Small intestine (tissue), 7 donors: Measurements from ENCODE around the gene MFSD11. TPM values are rescaled to one million over a fixed set of nuclear protein-coding genes. Genes with fewer than 3 reads are reported as not detected.
"Not testable (repeated sequence)": the region's sequence is repeated elsewhere in the genome, so short reads cannot be mapped to it uniquely, and the experiment has no call there.

Experiments
- DNase-seq, 2 donors: peaks; one replicate each; pipeline versions ENCODE4 v3.0.0 to v3.0.0-alpha.2; 2013
- FAIRE-seq: peaks from 2 replicates; lab custom pipeline; 2012; peaks lifted over from hg19 to GRCh38; lab: Jason Lieb, UNC
- H3K27ac ChIP-seq, 3 donors: one replicate each; pipeline ENCODE4 v1.5.1; 2013; ENCODE audit warnings: low read length in 2 of 3, mild to moderate bottlenecking in 2 of 3, control low read depth in 1 of 3, inconsistent platforms in 1 of 3, low read depth in 1 of 3, moderate library complexity in 1 of 3
- H3K27me3 ChIP-seq, 3 donors: one replicate each; pipeline ENCODE4 v1.6.1; 2013; ENCODE audit warnings: low read length in 3 of 3, inconsistent platforms in 1 of 3; ENCODE audit not compliant: control insufficient read depth in 3 of 3, insufficient read depth in 3 of 3
- H3K36me3 ChIP-seq, 3 donors: one replicate each; pipeline ENCODE4 v1.6.1; 2013; ENCODE audit warnings: low read length in 3 of 3, inconsistent platforms in 1 of 3, low read depth in 1 of 3, mild to moderate bottlenecking in 1 of 3, moderate library complexity in 1 of 3; ENCODE audit not compliant: control insufficient read depth in 3 of 3, insufficient read depth in 2 of 3
- H3K4me1 ChIP-seq, 3 donors: one replicate each; pipeline ENCODE4 v1.6.1; 2013; ENCODE audit warnings: low read length in 2 of 3, inconsistent platforms in 1 of 3, low read depth in 1 of 3, mild to moderate bottlenecking in 1 of 3, moderate library complexity in 1 of 3; ENCODE audit not compliant: control insufficient read depth in 3 of 3, insufficient read depth in 2 of 3
- H3K4me3 ChIP-seq, 3 donors: one replicate each; pipeline ENCODE4 v1.5.1; 2013; ENCODE audit warnings: low read length in 3 of 3, control low read depth in 1 of 3, inconsistent platforms in 1 of 3, low read depth in 1 of 3, mild to moderate bottlenecking in 1 of 3, moderate library complexity in 1 of 3
- H3K9me3 ChIP-seq, 2 donors: one replicate each; pipeline ENCODE4 v1.6.1; 2013; ENCODE audit warnings: low read depth in 1 of 2, low read length in 1 of 2; ENCODE audit not compliant: control insufficient read depth in 2 of 2, insufficient read depth in 1 of 2
- WGBS, 3 donors: extraction: QIAGEN DNeasy Blood & Tissue Kit; methylation state at CpG; one replicate each; pipeline ENCODE4 v1.1.7; 2013; 5-methylcytosine and 5-hydroxymethylcytosine counted together
- polyA plus RNA-seq, 4 donors: library from polyadenylated mRNA; stranded (reverse) in 3 of 4; unstranded in 1 of 4; fragments of 200-250 nt in 3 of 4; fragments of 120-200 nt in 1 of 4; gene quantifications; one replicate each; pipeline versions ENCODE4 v1.2.1 to v1.2.3, GENCODE V29; 2013
- donor health status: healthy with polysubstance abuse.
- donor health status: control.
- donor health status: control.
- donor health status: Bipolar disorder and iron deficiency.
- donor health status: healthy.

MFSD11 gene
- polyA plus RNA-seq, 4 donors, result 8.3 to 28.4 (median 15.2) TPM

DNA sequence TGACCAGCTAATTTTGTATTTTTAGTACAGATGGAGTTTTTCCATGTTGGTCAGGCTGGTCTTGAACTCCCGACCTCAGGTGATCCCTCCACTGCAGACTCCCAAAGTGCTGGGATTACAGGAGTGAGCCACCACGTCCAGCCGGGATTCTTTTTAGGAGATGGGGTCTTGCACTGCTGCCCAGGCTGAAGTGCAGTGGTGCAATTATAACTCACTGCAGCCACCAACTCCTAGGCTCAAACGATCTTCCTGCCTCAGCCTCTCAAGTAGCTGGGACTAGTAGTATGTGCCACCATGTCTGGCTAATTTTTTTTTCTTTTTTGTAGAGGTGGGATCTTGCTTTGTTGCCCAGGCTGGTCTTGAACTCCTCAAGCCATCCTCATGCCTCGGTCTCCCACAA is 73.9 kb downstream of the MFSD11 start:
- no peak for FAIRE-seq
- no peak for DNase-seq
- Histone ChIP-seq H3K36me3 (no peaks in the 10 kb centered on the region), H3K27me3 (no peaks in the 10 kb centered on the region), H3K9me3 (no peaks in the 10 kb centered on the region), H3K4me1 (no peaks in the 10 kb centered on the region), H3K4me3 (no peak overlapping the region), H3K27ac (no peak overlapping the region)
- 81 to 88% (median 86%) methylated on average over 5 of the region's 5 CpGs for WGBS, 3 donors

DNA sequence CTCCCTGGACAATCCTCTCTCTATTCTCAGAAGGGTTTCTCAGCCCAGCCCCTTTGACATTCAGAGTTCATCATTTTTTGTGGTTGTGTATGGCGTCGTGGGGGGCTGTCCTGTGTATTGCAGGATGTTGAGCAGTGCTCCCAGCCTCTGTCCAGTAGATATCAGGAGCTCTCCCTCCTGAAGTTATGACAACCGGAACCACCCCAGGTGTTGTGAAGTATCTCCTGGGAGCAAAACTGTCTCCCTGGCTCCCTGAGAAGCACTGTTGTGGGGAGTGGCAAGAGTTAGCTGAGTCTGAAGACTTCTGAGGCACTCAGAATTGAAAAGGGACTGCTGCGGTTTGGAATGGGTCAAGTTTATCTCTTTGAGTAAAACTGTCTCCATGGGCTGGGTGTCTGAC is 74.3 kb downstream of the MFSD11 start:
- H3K36me3 ChIP-seq, result no peaks in the 10 kb centered on the region
- H3K27ac ChIP-seq, result no peak overlapping the region
- H3K9me3 ChIP-seq, result no peaks in the 10 kb centered on the region
- H3K27me3 ChIP-seq, result no peaks in the 10 kb centered on the region
- no peak for FAIRE-seq
- DNase-seq, result no peak
- no peak overlapping the region for H3K4me3 ChIP-seq
- WGBS, 3 donors, result 58 to 70% (median 62%) methylated on average over 4 of the region's 4 CpGs
- no peaks in the 10 kb centered on the region for H3K4me1 ChIP-seq

DNA sequence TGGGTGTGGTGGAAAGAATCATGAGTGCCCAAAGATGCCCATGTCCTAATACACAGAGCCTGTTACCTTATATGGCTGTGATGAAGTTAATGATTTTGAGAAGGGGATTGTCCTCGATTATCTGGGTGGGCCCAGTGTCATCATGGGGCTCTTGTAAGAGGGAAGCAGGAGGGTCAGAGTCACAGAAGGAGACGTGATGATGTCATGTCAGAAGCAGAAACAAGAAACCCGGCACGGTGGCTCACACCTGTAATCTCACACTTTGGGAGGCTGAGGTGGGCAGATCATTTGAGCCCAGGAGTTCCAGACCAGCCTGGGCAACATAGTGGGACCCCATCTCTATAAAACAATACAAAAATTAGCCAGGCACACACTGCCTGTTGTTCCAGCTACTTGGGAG is 75.0 kb downstream of the MFSD11 start:
- no peak for FAIRE-seq
- WGBS, 3 donors, result 50 to 79% (median 67%) methylated on average over 4 of the region's 4 CpGs
- Histone ChIP-seq H3K4me3 (no peak overlapping the region), H3K36me3 (no peaks in the 10 kb centered on the region), H3K27ac (no peak overlapping the region), H3K27me3 (no peaks in the 10 kb centered on the region), H3K9me3 (no peaks in the 10 kb centered on the region), H3K4me1 (no peaks in the 10 kb centered on the region)
- DNase-seq, result no peak

DNA sequence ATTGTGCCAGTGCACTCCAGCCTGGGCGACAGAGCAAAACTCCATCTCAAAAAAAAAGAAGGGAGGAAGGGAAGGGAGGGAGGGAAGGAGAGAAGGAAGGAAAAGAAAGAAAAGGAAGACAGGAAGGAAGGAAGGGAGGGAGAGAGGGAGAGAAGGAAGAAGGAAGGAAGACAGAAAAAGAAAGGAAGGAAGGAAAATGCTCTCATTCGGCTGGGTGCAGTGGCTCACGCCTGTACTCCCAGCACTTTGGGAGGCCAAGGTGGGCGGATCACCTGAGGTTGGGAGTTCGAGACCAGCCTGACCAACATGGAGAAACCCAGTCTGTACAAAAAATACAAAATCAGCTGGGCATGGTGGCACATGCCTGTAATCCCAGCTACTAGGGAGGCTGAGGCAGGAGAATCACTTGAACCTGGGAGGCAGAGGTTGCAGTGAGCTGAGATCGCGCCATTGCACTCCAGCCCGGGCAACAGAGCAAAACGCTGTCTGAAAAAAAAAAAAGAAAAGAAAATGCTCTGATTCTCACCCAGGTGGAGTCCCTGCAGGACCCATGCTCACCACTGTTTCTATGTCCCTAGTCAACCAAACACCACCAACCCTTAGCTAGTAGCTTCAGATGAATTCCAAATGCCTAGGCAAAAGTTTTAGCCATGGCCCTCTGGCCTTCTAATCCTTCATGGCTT is 78.1 kb downstream of the MFSD11 start:
- H3K27ac ChIP-seq, H3K27me3 ChIP-seq, DNase-seq, FAIRE-seq, H3K36me3 ChIP-seq, H3K4me3 ChIP-seq, H3K4me1 ChIP-seq, H3K9me3 ChIP-seq: not testable (repeated sequence)
- 73 to 80% (median 77%) methylated on average over 7 to 9 of the region's 9 CpGs for WGBS, 3 donors

DNA sequence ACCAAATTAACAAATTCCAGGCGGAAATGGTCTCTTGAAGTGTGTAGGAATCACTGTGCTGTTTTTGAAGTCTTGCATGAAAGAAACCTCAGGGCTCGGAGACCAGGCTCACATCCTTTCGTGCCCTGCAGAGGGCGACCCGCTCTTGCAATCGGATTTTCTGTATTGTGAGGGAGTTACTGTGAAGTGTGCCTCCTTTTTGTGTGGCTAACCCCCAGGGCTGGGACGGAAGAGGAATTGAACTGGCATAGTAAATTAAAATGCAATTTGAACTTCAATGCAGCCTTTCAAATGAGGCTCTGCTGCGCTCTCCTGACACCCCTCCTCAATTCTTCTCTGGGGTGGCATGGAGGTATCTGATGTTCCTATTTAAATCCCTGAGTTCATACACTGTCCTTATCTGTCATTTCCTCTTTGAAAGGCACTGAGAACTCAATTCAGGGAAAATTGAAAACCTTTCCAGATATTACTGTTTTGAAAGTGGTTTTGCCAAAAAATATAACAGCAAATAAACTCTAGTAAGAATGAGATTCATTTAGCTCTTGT is 78.7 kb downstream of the MFSD11 start:
- H3K27me3 ChIP-seq, result peaks cover 0 to 3% (median 2%) of the 10 kb centered on the region in 3 donors
- WGBS, 3 donors, result 6 to 10% (median 9%) methylated on average over 8 of the region's 8 CpGs
- DNase-seq, result peak; percentile 20 to 37
- no peak overlapping the region for H3K4me3 ChIP-seq
- no peak overlapping the region for H3K27ac ChIP-seq
- H3K4me1 ChIP-seq, result no peaks in the 10 kb centered on the region
- no peaks in the 10 kb centered on the region for H3K9me3 ChIP-seq
- H3K36me3 ChIP-seq, result no peaks in the 10 kb centered on the region
- FAIRE-seq, result no peak

DNA sequence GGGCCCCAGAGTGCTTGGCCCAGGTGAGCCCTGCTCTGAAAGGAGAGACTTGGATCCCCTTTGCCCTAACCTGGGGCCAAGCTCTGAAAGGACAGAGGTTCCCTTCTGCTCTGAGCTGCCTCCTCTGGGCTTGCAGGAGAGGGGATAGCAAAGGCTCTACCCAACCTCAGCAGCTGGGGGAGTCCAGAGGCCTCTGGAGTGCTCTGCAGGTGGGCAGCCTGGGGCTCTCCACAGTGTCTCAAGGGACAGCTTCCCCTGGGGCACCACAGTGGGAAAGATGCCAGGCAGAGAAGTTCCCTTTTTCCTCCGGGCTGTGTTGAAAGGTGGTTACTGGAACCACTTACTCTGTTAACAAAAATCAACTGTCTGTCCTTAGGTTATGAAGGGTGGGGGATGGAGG is 82.1 kb downstream of the MFSD11 start:
- H3K27ac ChIP-seq, result no peak overlapping the region
- DNase-seq (no peak), FAIRE-seq (no peak)
- no peaks in the 10 kb centered on the region for H3K36me3 ChIP-seq
- no peak overlapping the region for H3K4me3 ChIP-seq
- 25 to 53% (median 39%) methylated on average over 1 of the region's 1 CpG for WGBS, 3 donors
- no peaks in the 10 kb centered on the region for H3K4me1 ChIP-seq
- H3K27me3 ChIP-seq, result peaks cover 0 to 3% (median 2%) of the 10 kb centered on the region in 3 donors
- H3K9me3 ChIP-seq, result no peaks in the 10 kb centered on the region

DNA sequence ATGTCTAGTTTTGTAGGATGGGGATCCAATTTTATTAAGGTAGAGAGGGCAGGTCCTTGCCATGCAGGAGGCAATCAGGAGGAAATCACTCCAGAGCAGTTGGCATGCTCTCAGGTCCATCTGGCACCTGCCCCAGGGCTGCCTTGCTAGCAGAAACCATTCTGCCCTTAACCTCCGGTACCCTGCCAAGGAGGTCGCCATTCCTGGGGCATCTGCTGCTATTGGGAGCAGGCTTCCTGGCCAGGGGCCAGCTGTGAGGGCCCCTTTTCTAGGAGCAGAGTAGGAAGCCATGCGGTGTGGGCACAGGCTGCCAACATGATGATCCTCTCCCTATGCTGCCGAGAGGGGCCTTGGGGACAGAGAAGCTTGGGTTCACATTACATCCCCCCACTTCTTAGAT is 82.6 kb downstream of the MFSD11 start:
- Histone ChIP-seq H3K27ac (no peak overlapping the region), H3K4me3 (no peak overlapping the region), H3K36me3 (no peaks in the 10 kb centered on the region), H3K4me1 (no peaks in the 10 kb centered on the region), H3K9me3 (no peaks in the 10 kb centered on the region), H3K27me3 (peaks cover 0 to 3% (median 2%) of the 10 kb centered on the region in 3 donors)
- no peak for DNase-seq
- 43 to 68% (median 67%) methylated on average over 4 of the region's 4 CpGs for WGBS, 3 donors
- FAIRE-seq, result no peak

DNA sequence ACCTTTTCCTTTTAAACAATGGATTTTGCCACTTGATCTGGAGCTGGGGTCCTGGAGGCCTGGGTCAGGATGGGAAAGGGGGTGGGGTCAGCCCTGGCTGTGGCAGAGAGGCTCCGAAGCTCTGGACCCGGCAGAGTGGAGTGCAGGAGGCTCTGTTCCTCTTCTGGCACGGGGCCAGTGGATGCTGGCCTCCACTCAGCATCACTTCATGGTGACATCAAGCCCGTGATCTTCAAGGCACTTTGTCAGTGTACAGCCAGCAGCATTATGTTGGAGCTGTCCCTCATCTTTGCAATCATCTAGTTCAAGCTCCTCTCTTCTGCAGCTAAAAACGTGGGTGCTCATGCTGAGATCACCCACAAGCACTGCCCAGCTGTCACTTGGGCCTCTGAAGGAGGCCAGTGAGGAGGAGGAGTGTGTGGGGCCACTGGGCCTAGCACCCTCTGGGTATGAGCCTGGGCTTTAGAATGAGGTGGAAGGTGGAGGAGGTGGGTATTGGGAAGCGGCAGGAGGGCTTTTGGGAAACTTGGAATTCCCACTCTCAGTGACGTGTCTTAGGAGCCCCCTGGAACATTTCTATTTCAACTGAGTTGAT is 84.4 kb downstream of the MFSD11 start:
- Histone ChIP-seq H3K4me3 (no peak overlapping the region), H3K27ac (no peak overlapping the region), H3K27me3 (peaks cover 0 to 3% (median 2%) of the 10 kb centered on the region in 3 donors), H3K4me1 (no peaks in the 10 kb centered on the region), H3K9me3 (no peaks in the 10 kb centered on the region), H3K36me3 (no peaks in the 10 kb centered on the region)
- FAIRE-seq, result no peak
- DNase-seq, result no peak
- 59 to 69% (median 61%) methylated on average over 7 of the region's 7 CpGs for WGBS, 3 donors
